ENCODE results near the gene TRAK1.

DNA sequence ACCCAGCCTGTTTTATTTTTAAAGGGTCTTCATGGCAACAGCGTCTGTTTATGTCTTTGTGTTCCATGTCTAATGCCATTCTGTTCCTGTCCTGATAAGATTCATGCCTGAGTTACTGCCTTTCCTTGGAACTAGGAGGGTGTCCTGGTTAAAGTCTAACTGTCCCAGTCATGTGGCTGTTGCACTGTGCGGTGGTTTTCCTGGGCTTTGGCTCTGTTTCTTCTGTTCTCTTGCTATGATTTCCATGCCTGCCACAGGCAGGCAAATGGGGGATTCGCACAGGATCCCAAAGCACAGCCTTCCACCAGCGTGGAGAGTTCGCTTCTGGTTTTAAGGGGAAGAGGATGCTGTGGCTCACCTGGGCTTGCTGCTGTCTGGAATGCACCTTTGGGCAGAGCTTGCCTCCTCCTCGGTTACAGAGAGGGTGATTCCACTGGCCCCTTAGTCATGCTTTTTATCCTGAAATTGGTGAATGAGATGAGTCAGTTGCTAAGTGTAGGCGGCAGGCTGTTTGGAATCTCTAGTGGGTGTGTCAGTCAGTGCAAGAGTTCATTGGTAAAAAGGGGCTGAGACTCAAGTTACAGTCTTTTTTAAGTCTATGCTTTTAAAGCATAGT, 88.1 kb downstream of the TRAK1 start:
- TF ChIP-seq GATA1 (IDR thresholded peaks at IDR 0.05; ENCODE audit: low read depth, low read length) (no peak), POLR2A (IDR thresholded peaks at IDR 0.05; ENCODE audit: low read length) (no peak)
